ENCODE measurements around the gene SDHB. TPM values are rescaled to one million over a fixed set of nuclear protein-coding genes. Genes with fewer than 3 reads are reported as not detected.

The SDHB gene
- total and polyA plus RNA-seq, 10 of the 15 experiments (the other 5 are each of a cell fraction or from before 2014, with no cell fraction given), result 101 to 319 (median 188) TPM

DNA sequence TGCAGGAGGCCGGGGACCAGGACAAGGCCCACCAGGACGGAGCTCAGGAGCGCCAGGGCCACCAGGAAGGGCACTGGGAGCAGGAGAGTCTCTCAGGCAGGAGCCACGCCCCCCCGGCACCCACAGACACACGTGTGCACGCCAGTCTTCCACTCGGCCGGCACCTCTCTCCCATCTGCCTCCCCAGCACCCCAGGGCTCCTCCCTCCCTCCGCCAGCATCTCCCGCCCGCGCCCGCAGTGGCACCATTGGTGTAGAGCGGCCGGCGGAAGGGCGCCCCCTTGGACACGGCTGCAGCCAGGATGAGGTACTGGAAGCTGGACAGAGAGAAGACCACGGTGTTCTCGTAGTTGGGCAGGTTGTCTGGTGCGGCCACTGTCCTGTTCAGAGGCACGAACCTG, 67.3 kb downstream of the SDHB start:
- Histone ChIP-seq H3K27me3 (replicated peaks in 1 of 2; ENCODE audit: control insufficient read depth in 2 of 2, insufficient read depth in 2 of 2, low read length in 1 of 2) (no peaks in the 10 kb centered on the region; a peak in 1 of 4 replicates), H3K36me3 (ENCODE audit: control insufficient read depth in 2 of 2, insufficient read depth in 2 of 2, low read length in 1 of 2) (no peaks in the 10 kb centered on the region), H4K20me1 (ENCODE audit: control insufficient read depth, insufficient read depth) (no peaks in the 10 kb centered on the region), H3K4me3 (no peak overlapping the region), H3K4me1 (ENCODE audit: control insufficient read depth, insufficient read depth, low read length) (no peaks in the 10 kb centered on the region), H3K9ac (ENCODE audit: control insufficient read depth, insufficient read depth, low read length) (no peak overlapping the region), H3K4me2 (ENCODE audit: control insufficient read depth, insufficient read depth) (no peak overlapping the region), H3K9me3 (replicated peaks; ENCODE audit: control insufficient read depth, insufficient read depth, low read length) (no peaks in the 10 kb centered on the region), H3K27ac (ENCODE audit: control insufficient read depth, insufficient read depth) (no peak overlapping the region), H2AFZ (ENCODE audit: control insufficient read depth, low read depth, low read length) (no peak overlapping the region), H3K79me2 (ENCODE audit: control insufficient read depth, insufficient read depth, low read length) (no peaks in the 10 kb centered on the region)
- FAIRE-seq (no peak), ATAC-seq (no peak), DNase-seq (ENCODE audit: low read depth, low spot score) (no peak)
- CTCF ChIA-PET, result interaction anchor here (1.2 kb wide), 1 partner anchor 35 kb away, joined by 3 read pairs; no protein-coding TSS in a partner anchor
- in situ Hi-C loops (cut with MboI), result no loop called here
- POLR2A ChIA-PET, result no interaction called here
- RAD21 ChIA-PET (ENCODE audit: unreplicated experiment), result no interaction called here
- SMC1A ChIA-PET (ENCODE audit: uncharacterized antibody, unreplicated experiment), result no interaction called here
- no peak for TF ChIP-seq BMI1 (IDR thresholded peaks at IDR 0.05; ENCODE audit: borderline replicate concordance)
- TF ChIP-seq KDM1A (IDR thresholded peaks at IDR 0.05; ENCODE audit: borderline replicate concordance), result no peak
- no peak for TF ChIP-seq NFIC (IDR thresholded peaks at IDR 0.05; ENCODE audit: low read depth, low read length)
- no peak for TF ChIP-seq RELA (IDR thresholded peaks at IDR 0.05; ENCODE audit: borderline replicate concordance, partially characterized antibody)
- TF ChIP-seq EGR1 (IDR thresholded peaks at IDR 0.05; ENCODE audit: borderline replicate concordance in 1 of 2, low read depth in 2 of 2, low read length in 2 of 2), result no peak
- TF ChIP-seq POU2F2 (IDR thresholded peaks at IDR 0.05; ENCODE audit: borderline replicate concordance, low read depth, low read length), result no peak
- TF ChIP-seq, protein P1, sequence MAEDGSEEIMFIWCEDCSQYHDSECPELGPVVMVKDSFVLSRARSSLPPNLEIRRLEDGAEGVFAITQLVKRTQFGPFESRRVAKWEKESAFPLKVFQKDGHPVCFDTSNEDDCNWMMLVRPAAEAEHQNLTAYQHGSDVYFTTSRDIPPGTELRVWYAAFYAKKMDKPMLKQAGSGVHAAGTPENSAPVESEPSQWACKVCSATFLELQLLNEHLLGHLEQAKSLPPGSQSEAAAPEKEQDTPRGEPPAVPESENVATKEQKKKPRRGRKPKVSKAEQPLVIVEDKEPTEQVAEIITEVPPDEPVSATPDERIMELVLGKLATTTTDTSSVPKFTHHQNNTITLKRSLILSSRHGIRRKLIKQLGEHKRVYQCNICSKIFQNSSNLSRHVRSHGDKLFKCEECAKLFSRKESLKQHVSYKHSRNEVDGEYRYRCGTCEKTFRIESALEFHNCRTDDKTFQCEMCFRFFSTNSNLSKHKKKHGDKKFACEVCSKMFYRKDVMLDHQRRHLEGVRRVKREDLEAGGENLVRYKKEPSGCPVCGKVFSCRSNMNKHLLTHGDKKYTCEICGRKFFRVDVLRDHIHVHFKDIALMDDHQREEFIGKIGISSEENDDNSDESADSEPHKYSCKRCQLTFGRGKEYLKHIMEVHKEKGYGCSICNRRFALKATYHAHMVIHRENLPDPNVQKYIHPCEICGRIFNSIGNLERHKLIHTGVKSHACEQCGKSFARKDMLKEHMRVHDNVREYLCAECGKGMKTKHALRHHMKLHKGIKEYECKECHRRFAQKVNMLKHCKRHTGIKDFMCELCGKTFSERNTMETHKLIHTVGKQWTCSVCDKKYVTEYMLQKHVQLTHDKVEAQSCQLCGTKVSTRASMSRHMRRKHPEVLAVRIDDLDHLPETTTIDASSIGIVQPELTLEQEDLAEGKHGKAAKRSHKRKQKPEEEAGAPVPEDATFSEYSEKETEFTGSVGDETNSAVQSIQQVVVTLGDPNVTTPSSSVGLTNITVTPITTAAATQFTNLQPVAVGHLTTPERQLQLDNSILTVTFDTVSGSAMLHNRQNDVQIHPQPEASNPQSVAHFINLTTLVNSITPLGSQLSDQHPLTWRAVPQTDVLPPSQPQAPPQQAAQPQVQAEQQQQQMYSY (CRISPR knock-in tag; IDR thresholded peaks at IDR 0.05), result no peak
- no TSS peak for BruUV-seq (replicated peaks)
- intact Hi-C loops (cut with micrococcal nuclease; ENCODE audit: unreplicated experiment), result no loop called here
- 79% methylated on average over 22 of the region's 23 CpGs for WGBS (ENCODE audit: insufficient coverage, insufficient replicate concordance, low lambda C conversion rate, missing lambda C conversion rate)

Data from GM12878 (cell line).